Liver (tissue), 9 donors: ENCODE data around the gene NF1. TPM values are rescaled to one million over a fixed set of nuclear protein-coding genes. Genes with fewer than 3 reads are reported as not detected.

Experiments
- DNase-seq: peaks from one replicate; pipeline ENCODE4 v3.0.0-alpha.2; 2017; ENCODE audit warnings: low spot score
- H3K27ac ChIP-seq, 2 donors: one replicate each; pipeline ENCODE4 v1.7.0; 2013; ENCODE audit warnings: inconsistent platforms in 2 of 2, low read length in 2 of 2, control low read depth in 1 of 2, low read depth in 1 of 2, mild to moderate bottlenecking in 1 of 2
- H3K27me3 ChIP-seq, 4 donors: one replicate each; pipeline versions ENCODE4 v1.6.1 to v1.7.0; 2013; ENCODE audit warnings: low read length in 3 of 4, inconsistent platforms in 1 of 4, mild to moderate bottlenecking in 1 of 4, moderate library complexity in 1 of 4; ENCODE audit not compliant: control insufficient read depth in 4 of 4, insufficient read depth in 4 of 4
- H3K36me3 ChIP-seq, 4 donors: one replicate each; pipeline versions ENCODE4 v1.6.1 to v1.7.0; 2013; ENCODE audit warnings: low read length in 3 of 4, mild to moderate bottlenecking in 3 of 4, low read depth in 1 of 4, moderate library complexity in 1 of 4; ENCODE audit not compliant: control insufficient read depth in 4 of 4, insufficient read depth in 3 of 4
- H3K4me1 ChIP-seq, 4 donors: one replicate each; pipeline versions ENCODE4 v1.6.1 to v1.7.0; 2013; ENCODE audit warnings: low read length in 3 of 4, mild to moderate bottlenecking in 3 of 4, moderate library complexity in 1 of 4; ENCODE audit not compliant: control insufficient read depth in 4 of 4, insufficient read depth in 4 of 4
- H3K4me3 ChIP-seq, 3 donors: one replicate each; pipeline versions ENCODE4 v1.6.1 to v1.7.0; 2013; ENCODE audit warnings: low read length in 3 of 3, control low read depth in 1 of 3, low read depth in 1 of 3, mild to moderate bottlenecking in 1 of 3
- H3K9ac ChIP-seq, 2 donors: one replicate each; pipeline ENCODE4 v1.7.0; 2013; ENCODE audit warnings: low read length in 2 of 2, mild to moderate bottlenecking in 2 of 2, moderate library complexity in 2 of 2, control low read depth in 1 of 2, low read depth in 1 of 2
- H3K9me3 ChIP-seq, 4 donors: one replicate each; pipeline versions ENCODE4 v1.6.1 to v1.7.0; 2013; ENCODE audit warnings: low read length in 3 of 4; ENCODE audit not compliant: control insufficient read depth in 4 of 4
- EGR1 ChIP-seq, 2 donors: IDR thresholded peaks; 2 replicates each; pipeline ENCODE4 v1.6.1; 2016 to 2018; ENCODE audit warnings: antibody characterized with exemption in 2 of 2, low read depth in 2 of 2
- FOXA1 ChIP-seq: IDR thresholded peaks from 2 replicates; pipeline ENCODE4 v1.6.1; 2016; ENCODE audit warnings: antibody characterized with exemption
- FOXA2 ChIP-seq: IDR thresholded peaks from 2 replicates; pipeline ENCODE4 v1.6.1; 2016; ENCODE audit warnings: antibody characterized with exemption
- HNF4A ChIP-seq, 2 donors: conservative IDR thresholded peaks; 2 replicates each; pipeline ENCODE4 v1.6.1; 2016; ENCODE audit warnings: antibody characterized with exemption in 2 of 2, mild to moderate bottlenecking in 2 of 2
- HNF4G ChIP-seq: IDR thresholded peaks from 2 replicates; pipeline ENCODE4 v1.6.1; 2016; ENCODE audit warnings: antibody characterized with exemption
- JUND ChIP-seq, 2 donors: IDR thresholded peaks; 2 replicates each; pipeline ENCODE4 v1.6.1; 2016; ENCODE audit warnings: antibody characterized with exemption in 2 of 2
- NR2F2 ChIP-seq: IDR thresholded peaks from 2 replicates; pipeline ENCODE4 v1.6.1; 2016; ENCODE audit warnings: antibody characterized with exemption
- RAD21 ChIP-seq, 2 donors: IDR thresholded peaks; 2 replicates each; pipeline ENCODE4 v1.6.1; 2016; ENCODE audit warnings: antibody characterized with exemption in 2 of 2, mild to moderate bottlenecking in 2 of 2
- RXRA ChIP-seq, 2 donors: IDR thresholded peaks; 2 replicates each; pipeline ENCODE4 v1.6.1; 2017 to 2018; ENCODE audit warnings: antibody characterized with exemption in 2 of 2, mild to moderate bottlenecking in 1 of 2
- SP1 ChIP-seq: IDR thresholded peaks from 2 replicates; pipeline ENCODE4 v1.6.1; 2018; ENCODE audit warnings: antibody characterized with exemption, mild to moderate bottlenecking
- TAF1 ChIP-seq: conservative IDR thresholded peaks from 2 replicates; pipeline ENCODE4 v1.6.1; 2016; ENCODE audit warnings: antibody characterized with exemption, mild to moderate bottlenecking
- YY1 ChIP-seq: IDR thresholded peaks from 2 replicates; pipeline ENCODE4 v1.6.1; 2016; ENCODE audit warnings: antibody characterized with exemption, mild to moderate bottlenecking
- WGBS: extraction: QIAGEN DNeasy Blood & Tissue Kit; methylation state at CpG from one replicate; pipeline ENCODE4 v1.1.7; 2013; 5-methylcytosine and 5-hydroxymethylcytosine counted together
- polyA plus RNA-seq, 2 donors: library from polyadenylated mRNA; stranded (reverse) in 1 of 2; unstranded in 1 of 2; fragments of 200-250 nt in 1 of 2; fragments of >200 nt in 1 of 2; fragmentation: Nextera tagmentation in 1 of 2; extraction: Ambion mirVana in 1 of 2; gene quantifications; one replicate each; pipeline versions ENCODE4 v1.2.1 to v1.2.3, GENCODE V29; 2013 to 2015
- total RNA-seq, 2 donors: library from RNA; depleted of rRNA; stranded (reverse); fragments of >200 nt; gene quantifications; one replicate each; pipeline ENCODE4 v1.2.3, GENCODE V29; 2014
- TF ChIP-seq, protein P1 (sequence below): IDR thresholded peaks from 2 replicates; pipeline ENCODE4 v1.6.1; 2016; ENCODE audit warnings: antibody characterized with exemption
- TF ChIP-seq, protein P2 (sequence below): IDR thresholded peaks from 2 replicates; pipeline ENCODE4 v1.6.1; 2016; ENCODE audit warnings: antibody characterized with exemption, mild to moderate bottlenecking
- TF ChIP-seq, protein P3 (sequence below): fragments of 150-350 bp; IDR thresholded peaks from 2 replicates; pipeline ENCODE4 v1.5.1; 2017; ENCODE audit warnings: improper control_type of control experiment, low read depth, low read length; ENCODE audit not compliant: missing input control
- TF ChIP-seq, protein P4 (sequence below): IDR thresholded peaks from 2 replicates; pipeline ENCODE4 v1.6.1; 2016; ENCODE audit warnings: antibody characterized with exemption
- donor health status: healthy.
- donor health status: healthy.
- donor health status: healthy.
- donor health status: healthy.
- donor health status: healthy.

Gene NF1
- total and polyA plus RNA-seq, 4 donors, result 4.6 to 42.6 (median 13.5) TPM

DNA sequence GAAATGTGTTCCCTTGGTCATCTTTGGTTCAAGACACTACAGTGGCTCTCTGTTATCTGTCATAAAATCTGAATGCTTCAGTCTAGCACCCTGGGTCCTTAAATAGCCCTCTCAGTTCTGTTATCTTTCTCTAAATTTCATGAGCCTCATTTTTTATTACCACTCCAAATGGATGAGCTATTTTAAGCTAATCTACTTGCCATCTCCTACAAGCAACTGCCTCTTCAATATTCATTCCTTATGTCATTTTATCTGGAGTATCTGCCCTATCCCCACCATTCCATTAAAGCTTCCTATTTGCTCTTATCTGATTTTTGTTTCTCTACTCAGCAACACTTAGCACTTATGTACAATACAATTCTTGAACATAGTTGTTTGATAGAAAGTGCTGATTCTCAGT lies 254.7 kb downstream of the NF1 start (continued):
- TF ChIP-seq YY1 (no peak), FOXA1 (no peak), NR2F2 (no peak)

DNA sequence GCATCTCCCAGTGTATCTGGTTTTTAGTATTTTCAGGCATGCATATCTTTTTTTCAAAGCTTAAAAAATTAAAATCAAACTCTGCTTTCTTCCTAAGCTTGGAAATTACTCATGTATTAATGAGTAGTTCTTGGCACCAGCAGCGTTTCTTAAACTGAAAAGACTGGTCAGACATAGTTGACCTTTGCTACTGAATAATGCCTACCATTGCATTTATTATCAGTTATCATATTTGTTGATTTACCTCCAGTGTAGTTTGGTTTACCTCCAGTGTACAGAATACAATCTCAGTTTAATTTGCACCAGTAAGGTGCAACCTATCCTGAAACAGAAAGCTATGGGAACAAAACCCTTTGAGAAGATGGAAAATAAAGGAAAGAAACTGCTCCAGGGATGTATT lies 261.2 kb downstream of the NF1 start:
- 76% methylated on average over 1 of the region's 1 CpG for WGBS
- Histone ChIP-seq H3K36me3 (peaks cover 0 to 25% (median 17%) of the 10 kb centered on the region in 4 donors), H3K9me3 (no peaks in the 10 kb centered on the region), H3K9ac (no peak overlapping the region), H3K27me3 (no peaks in the 10 kb centered on the region), H3K4me1 (no peaks in the 10 kb centered on the region), H3K4me3 (no peak overlapping the region), H3K27ac (no peak overlapping the region)
- TF ChIP-seq FOXA2, result no peak
- TF ChIP-seq RAD21 (IDR thresholded peaks at IDR 0.05), result no peak
- TF ChIP-seq, protein P1, sequence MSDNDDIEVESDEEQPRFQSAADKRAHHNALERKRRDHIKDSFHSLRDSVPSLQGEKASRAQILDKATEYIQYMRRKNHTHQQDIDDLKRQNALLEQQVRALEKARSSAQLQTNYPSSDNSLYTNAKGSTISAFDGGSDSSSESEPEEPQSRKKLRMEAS, result no peak
- TF ChIP-seq, protein P2, sequence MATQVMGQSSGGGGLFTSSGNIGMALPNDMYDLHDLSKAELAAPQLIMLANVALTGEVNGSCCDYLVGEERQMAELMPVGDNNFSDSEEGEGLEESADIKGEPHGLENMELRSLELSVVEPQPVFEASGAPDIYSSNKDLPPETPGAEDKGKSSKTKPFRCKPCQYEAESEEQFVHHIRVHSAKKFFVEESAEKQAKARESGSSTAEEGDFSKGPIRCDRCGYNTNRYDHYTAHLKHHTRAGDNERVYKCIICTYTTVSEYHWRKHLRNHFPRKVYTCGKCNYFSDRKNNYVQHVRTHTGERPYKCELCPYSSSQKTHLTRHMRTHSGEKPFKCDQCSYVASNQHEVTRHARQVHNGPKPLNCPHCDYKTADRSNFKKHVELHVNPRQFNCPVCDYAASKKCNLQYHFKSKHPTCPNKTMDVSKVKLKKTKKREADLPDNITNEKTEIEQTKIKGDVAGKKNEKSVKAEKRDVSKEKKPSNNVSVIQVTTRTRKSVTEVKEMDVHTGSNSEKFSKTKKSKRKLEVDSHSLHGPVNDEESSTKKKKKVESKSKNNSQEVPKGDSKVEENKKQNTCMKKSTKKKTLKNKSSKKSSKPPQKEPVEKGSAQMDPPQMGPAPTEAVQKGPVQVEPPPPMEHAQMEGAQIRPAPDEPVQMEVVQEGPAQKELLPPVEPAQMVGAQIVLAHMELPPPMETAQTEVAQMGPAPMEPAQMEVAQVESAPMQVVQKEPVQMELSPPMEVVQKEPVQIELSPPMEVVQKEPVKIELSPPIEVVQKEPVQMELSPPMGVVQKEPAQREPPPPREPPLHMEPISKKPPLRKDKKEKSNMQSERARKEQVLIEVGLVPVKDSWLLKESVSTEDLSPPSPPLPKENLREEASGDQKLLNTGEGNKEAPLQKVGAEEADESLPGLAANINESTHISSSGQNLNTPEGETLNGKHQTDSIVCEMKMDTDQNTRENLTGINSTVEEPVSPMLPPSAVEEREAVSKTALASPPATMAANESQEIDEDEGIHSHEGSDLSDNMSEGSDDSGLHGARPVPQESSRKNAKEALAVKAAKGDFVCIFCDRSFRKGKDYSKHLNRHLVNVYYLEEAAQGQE, result no peak
- no peak for TF ChIP-seq SP1
- no peak for TF ChIP-seq HNF4G
- TF ChIP-seq FOXA1, result no peak
- TF ChIP-seq TAF1, result no peak
- TF ChIP-seq YY1, result no peak
- no peak for TF ChIP-seq RXRA (IDR thresholded peaks at IDR 0.05)
- no peak for TF ChIP-seq NR2F2
- no peak for TF ChIP-seq JUND (IDR thresholded peaks at IDR 0.05)
- DNase-seq, result no peak

DNA sequence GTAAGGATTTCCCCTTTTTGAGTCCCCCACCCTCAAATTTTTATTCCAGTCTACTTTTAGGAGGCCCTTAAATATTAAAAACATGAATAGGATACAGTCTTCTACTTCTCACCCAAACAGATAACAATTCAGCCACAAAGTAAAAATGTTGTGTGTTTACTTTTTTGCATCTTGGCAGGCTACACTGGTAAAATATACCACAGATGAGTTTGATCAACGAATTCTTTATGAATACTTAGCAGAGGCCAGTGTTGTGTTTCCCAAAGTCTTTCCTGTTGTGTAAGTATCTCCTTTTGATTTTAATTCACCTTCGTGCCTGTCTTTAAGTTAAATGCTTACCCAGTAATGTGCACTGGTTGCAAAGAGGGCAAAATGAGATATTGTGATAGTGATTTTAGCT lies 262.3 kb downstream of the NF1 start:
- H3K27ac ChIP-seq, result no peak overlapping the region
- H3K4me1 ChIP-seq, result no peaks in the 10 kb centered on the region
- no peak overlapping the region for H3K4me3 ChIP-seq
- no peak overlapping the region for H3K9ac ChIP-seq
- DNase-seq, result no peak
- H3K36me3 ChIP-seq, result peaks cover 0 to 31% (median 23%) of the 10 kb centered on the region in 4 donors
- H3K9me3 ChIP-seq, result no peaks in the 10 kb centered on the region
- WGBS, result 80% methylated on average over 2 of the region's 2 CpGs
- no peaks in the 10 kb centered on the region for H3K27me3 ChIP-seq
- no peak for TF ChIP-seq FOXA1
- TF ChIP-seq HNF4A (conservative IDR thresholded peaks at IDR 0.05), result no peak

DNA sequence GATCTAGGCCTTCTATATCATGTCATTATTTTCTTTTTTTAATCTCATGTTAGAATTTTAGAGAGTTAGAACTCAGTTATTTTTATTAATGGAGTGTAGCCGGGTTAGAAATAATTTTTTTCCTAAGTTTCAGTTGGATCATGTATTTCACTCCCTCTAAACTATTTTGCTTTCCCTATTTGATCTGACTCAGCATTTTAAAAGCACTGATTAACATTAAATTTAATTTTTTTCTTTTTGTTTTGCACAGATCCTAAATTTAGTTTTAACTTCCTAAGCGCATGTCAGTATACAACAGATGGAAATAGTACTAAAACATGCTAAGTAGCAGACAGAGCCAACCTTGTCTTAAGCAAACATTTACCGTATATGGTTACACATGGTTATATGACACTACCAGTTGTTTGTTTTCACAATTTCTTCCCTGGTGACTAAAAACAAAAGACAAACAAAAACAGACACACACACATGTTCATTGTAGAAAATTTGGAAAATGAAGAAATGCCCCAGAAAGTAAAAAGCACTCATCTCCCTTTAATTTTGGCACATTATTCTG lies 263.1 kb downstream of the NF1 start:
- Histone ChIP-seq H3K27ac (no peak overlapping the region), H3K9ac (no peak overlapping the region), H3K4me3 (no peak overlapping the region), H3K4me1 (no peaks in the 10 kb centered on the region), H3K27me3 (no peaks in the 10 kb centered on the region), H3K36me3 (peaks cover 0 to 29% (median 27%) of the 10 kb centered on the region in 4 donors), H3K9me3 (no peaks in the 10 kb centered on the region)
- 85% methylated on average over 3 of the region's 3 CpGs for WGBS
- DNase-seq, result no peak
- TF ChIP-seq, protein P3, sequence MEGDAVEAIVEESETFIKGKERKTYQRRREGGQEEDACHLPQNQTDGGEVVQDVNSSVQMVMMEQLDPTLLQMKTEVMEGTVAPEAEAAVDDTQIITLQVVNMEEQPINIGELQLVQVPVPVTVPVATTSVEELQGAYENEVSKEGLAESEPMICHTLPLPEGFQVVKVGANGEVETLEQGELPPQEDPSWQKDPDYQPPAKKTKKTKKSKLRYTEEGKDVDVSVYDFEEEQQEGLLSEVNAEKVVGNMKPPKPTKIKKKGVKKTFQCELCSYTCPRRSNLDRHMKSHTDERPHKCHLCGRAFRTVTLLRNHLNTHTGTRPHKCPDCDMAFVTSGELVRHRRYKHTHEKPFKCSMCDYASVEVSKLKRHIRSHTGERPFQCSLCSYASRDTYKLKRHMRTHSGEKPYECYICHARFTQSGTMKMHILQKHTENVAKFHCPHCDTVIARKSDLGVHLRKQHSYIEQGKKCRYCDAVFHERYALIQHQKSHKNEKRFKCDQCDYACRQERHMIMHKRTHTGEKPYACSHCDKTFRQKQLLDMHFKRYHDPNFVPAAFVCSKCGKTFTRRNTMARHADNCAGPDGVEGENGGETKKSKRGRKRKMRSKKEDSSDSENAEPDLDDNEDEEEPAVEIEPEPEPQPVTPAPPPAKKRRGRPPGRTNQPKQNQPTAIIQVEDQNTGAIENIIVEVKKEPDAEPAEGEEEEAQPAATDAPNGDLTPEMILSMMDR, result no peak
- TF ChIP-seq HNF4A (conservative IDR thresholded peaks at IDR 0.05), result no peak
- TF ChIP-seq, protein P2, result no peak
- TF ChIP-seq, protein P4, sequence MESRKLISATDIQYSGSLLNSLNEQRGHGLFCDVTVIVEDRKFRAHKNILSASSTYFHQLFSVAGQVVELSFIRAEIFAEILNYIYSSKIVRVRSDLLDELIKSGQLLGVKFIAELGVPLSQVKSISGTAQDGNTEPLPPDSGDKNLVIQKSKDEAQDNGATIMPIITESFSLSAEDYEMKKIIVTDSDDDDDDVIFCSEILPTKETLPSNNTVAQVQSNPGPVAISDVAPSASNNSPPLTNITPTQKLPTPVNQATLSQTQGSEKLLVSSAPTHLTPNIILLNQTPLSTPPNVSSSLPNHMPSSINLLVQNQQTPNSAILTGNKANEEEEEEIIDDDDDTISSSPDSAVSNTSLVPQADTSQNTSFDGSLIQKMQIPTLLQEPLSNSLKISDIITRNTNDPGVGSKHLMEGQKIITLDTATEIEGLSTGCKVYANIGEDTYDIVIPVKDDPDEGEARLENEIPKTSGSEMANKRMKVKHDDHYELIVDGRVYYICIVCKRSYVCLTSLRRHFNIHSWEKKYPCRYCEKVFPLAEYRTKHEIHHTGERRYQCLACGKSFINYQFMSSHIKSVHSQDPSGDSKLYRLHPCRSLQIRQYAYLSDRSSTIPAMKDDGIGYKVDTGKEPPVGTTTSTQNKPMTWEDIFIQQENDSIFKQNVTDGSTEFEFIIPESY, result no peak
- no peak for TF ChIP-seq EGR1 (IDR thresholded peaks at IDR 0.05; ENCODE audit: low read depth in 2 of 2)
- TF ChIP-seq YY1, result no peak
